IMR-90 (cell line): ENCODE results near the gene MAFG. TPM values are rescaled to one million over a fixed set of nuclear protein-coding genes. Genes with fewer than 3 reads are reported as not detected.

Experiments
- ATAC-seq: fragments of 200-7000 bp; cut with Tn5 transposase; 2 replicates; pipeline ENCODE4 v1.9.1; 2020; ENCODE audit warnings: low read depth, mild to moderate bottlenecking, moderate library complexity
- BruUV-seq: library from RNA; stranded (reverse); fragments of 400-500 nt; replicated peaks from 2 replicates; lab custom pipeline; 2021; lab: Mats Ljungman, UMichigan
- CTCF ChIA-PET: fragments of 300-600 bp; formaldehyde crosslinking; extraction: SDS; loops from one replicate; lab custom pipeline; 2021; ENCODE audit warnings: antibody characterized with exemption; lab: Yijun Ruan, JAX
- POLR2A ChIA-PET: fragments of 300-600 bp; sonication (Branson Sonifier 250); formaldehyde crosslinking; loops from one replicate; lab custom pipeline; 2022; ENCODE audit warnings: antibody characterized with exemption; ENCODE audit not compliant: unreplicated experiment; lab: Charles Lee
- DNase-seq: peaks from one replicate; pipeline ENCODE4 v3.0.0; 2013
- H2AFZ ChIP-seq: replicated peaks from 2 replicates; pipeline ENCODE3; 2013; ENCODE audit warnings: low read length, mild to moderate bottlenecking; ENCODE audit not compliant: poor library complexity
- H2AK5ac ChIP-seq: 2 replicates; pipeline ENCODE4 v1.6.1; 2013; ENCODE audit warnings: low read depth, low read length, inconsistent platforms
- H2AK9ac ChIP-seq: replicated peaks from 2 replicates; pipeline ENCODE3; 2013; ENCODE audit warnings: mild to moderate bottlenecking, low read depth, low read length, moderate library complexity; ENCODE audit not compliant: poor library complexity
- H2BK120ac ChIP-seq: 2 replicates; pipeline ENCODE4 v1.6.1; 2013; ENCODE audit warnings: low read depth, low read length, inconsistent platforms
- H2BK15ac ChIP-seq: 3 replicates; pipeline ENCODE4 v1.6.1; 2013; ENCODE audit warnings: low read depth, low read length, inconsistent platforms
- H2BK20ac ChIP-seq: 2 replicates; pipeline ENCODE4 v1.6.1; 2013; ENCODE audit warnings: low read depth, mild to moderate bottlenecking, inconsistent platforms, low read length, moderate library complexity
- H2BK5ac ChIP-seq: 2 replicates; pipeline ENCODE4 v1.6.1; 2013; ENCODE audit warnings: mild to moderate bottlenecking, low read depth, low read length, inconsistent platforms; ENCODE audit not compliant: poor library complexity, severe bottlenecking
- H3K14ac ChIP-seq: replicated peaks from 2 replicates; pipeline ENCODE4 v1.6.1; 2013; ENCODE audit warnings: low read depth, low read length, inconsistent platforms
- H3K18ac ChIP-seq: 2 replicates; pipeline ENCODE4 v1.6.1; 2013; ENCODE audit warnings: low read depth, low read length, control low read depth
- H3K23ac ChIP-seq: 2 replicates; pipeline ENCODE4 v1.6.1; 2013; ENCODE audit warnings: low read depth, low read length, inconsistent platforms
- H3K27ac ChIP-seq: 2 replicates; pipeline ENCODE4 v1.5.1; 2013; ENCODE audit warnings: mild to moderate bottlenecking, control low read depth, low read length; ENCODE audit not compliant: insufficient read depth
- H3K27me3 ChIP-seq: 2 replicates; pipeline ENCODE4 v1.6.1; 2013; ENCODE audit warnings: low read length; ENCODE audit not compliant: control insufficient read depth, insufficient read depth
- H3K36me3 ChIP-seq: 2 replicates; pipeline ENCODE4 v1.6.1; 2013; ENCODE audit warnings: low read length, mixed read lengths; ENCODE audit not compliant: control insufficient read depth, insufficient read depth
- H3K4ac ChIP-seq: 2 replicates; pipeline ENCODE4 v1.6.1; 2013; ENCODE audit warnings: low read depth, low read length, inconsistent platforms
- H3K4me1 ChIP-seq: 2 replicates; pipeline ENCODE4 v1.6.1; 2013; ENCODE audit warnings: low read length, mixed read lengths; ENCODE audit not compliant: control insufficient read depth, insufficient read depth
- H3K4me2 ChIP-seq: 2 replicates; pipeline ENCODE4 v1.6.1; 2013; ENCODE audit warnings: low read depth, mild to moderate bottlenecking, control low read depth, low read length, moderate library complexity
- H3K4me3 ChIP-seq: 2 replicates; pipeline ENCODE4 v1.5.1; 2013; ENCODE audit warnings: low read depth, mild to moderate bottlenecking, control low read depth, low read length, moderate library complexity; ENCODE audit not compliant: insufficient read depth
- H3K56ac ChIP-seq: 2 replicates; pipeline ENCODE4 v1.6.1; 2013; ENCODE audit warnings: low read length, inconsistent platforms; ENCODE audit not compliant: insufficient read depth; ENCODE audit errors: extremely low read depth
- H3K79me1 ChIP-seq, 2 experiments: 2 replicates each; pipeline ENCODE4 v1.6.1; 2013; ENCODE audit warnings: low read length in 2 of 2, inconsistent platforms in 1 of 2, low read depth in 1 of 2
- H3K9ac ChIP-seq: 2 replicates; pipeline ENCODE4 v1.6.1; 2013; ENCODE audit warnings: low read depth, low read length, control low read depth
- H3K9me1 ChIP-seq: 2 replicates; pipeline ENCODE4 v1.6.1; 2013; ENCODE audit warnings: low read length, inconsistent platforms; ENCODE audit not compliant: insufficient read depth
- H3K9me3 ChIP-seq: 2 replicates; pipeline ENCODE4 v1.6.1; 2013; ENCODE audit warnings: low read length; ENCODE audit not compliant: control insufficient read depth, insufficient read depth
- H4K20me1 ChIP-seq: 2 replicates; pipeline ENCODE4 v1.6.1; 2013; ENCODE audit warnings: low read length, inconsistent platforms; ENCODE audit not compliant: insufficient read depth
- H4K5ac ChIP-seq: 2 replicates; pipeline ENCODE4 v1.6.1; 2013; ENCODE audit warnings: mild to moderate bottlenecking, low read depth, low read length, control low read depth
- H4K8ac ChIP-seq, 2 experiments: 2 replicates each; pipeline ENCODE4 v1.6.1; 2013; ENCODE audit warnings: low read depth in 2 of 2, low read length in 2 of 2, control low read depth in 1 of 2, inconsistent platforms in 1 of 2
- H4K91ac ChIP-seq: 2 replicates; pipeline ENCODE4 v1.6.1; 2013; ENCODE audit warnings: low read depth, low read length, inconsistent platforms; ENCODE audit not compliant: insufficient read depth
- CEBPB ChIP-seq: IDR thresholded peaks from 2 replicates; pipeline ENCODE4 v1.6.1; 2012; ENCODE audit warnings: low read depth, low read length, improper control_type of control experiment
- CHD1 ChIP-seq: IDR thresholded peaks from 2 replicates; pipeline ENCODE4 v1.6.1; 2012; ENCODE audit warnings: low read depth, low read length, improper control_type of control experiment
- FOS ChIP-seq: fragments of 150-350 bp; IDR thresholded peaks from 2 replicates; pipeline ENCODE4 v1.6.1; 2016; ENCODE audit warnings: low read depth, low read length
- MAFK ChIP-seq: IDR thresholded peaks from 2 replicates; pipeline ENCODE4 v1.6.1; 2012; ENCODE audit warnings: low read depth, low read length, improper control_type of control experiment
- NFE2L2 ChIP-seq: fragments of 150-350 bp; IDR thresholded peaks from 2 replicates; pipeline ENCODE4 v1.6.1; 2016; ENCODE audit warnings: low read depth, mild to moderate bottlenecking, low read length
- POLR2A ChIP-seq: IDR thresholded peaks from 2 replicates; pipeline ENCODE4 v1.6.1; 2012; ENCODE audit warnings: mild to moderate bottlenecking, low read depth, low read length
- RCOR1 ChIP-seq: IDR thresholded peaks from 2 replicates; pipeline ENCODE4 v1.6.1; 2012; ENCODE audit warnings: mild to moderate bottlenecking, low read length, improper control_type of control experiment; ENCODE audit not compliant: insufficient replicate concordance
- RFX5 ChIP-seq: IDR thresholded peaks from 2 replicates; pipeline ENCODE4 v1.8.0; 2012; ENCODE audit warnings: low read depth, mild to moderate bottlenecking, low read length, moderate library complexity
- WGBS, 2 experiments: methylation state at CpG; one replicate each; pipeline versions ENCODE4 v1.1.5 to v1.1.7; 2013; ENCODE audit warnings: missing lambda C conversion rate in 2 of 2; ENCODE audit not compliant: insufficient read length in 1 of 2; ENCODE audit errors: extremely low coverage in 2 of 2; 5-methylcytosine and 5-hydroxymethylcytosine counted together
- dilution Hi-C: fragments of 300-500 bp; cut with HindIII; formaldehyde crosslinking; loops from one replicate; pipeline ENCODE4 v1.14.3; 2018; ENCODE audit warnings: low sequenced_read_pairs; ENCODE audit not compliant: unreplicated experiment
- in situ Hi-C: fragments of 300-500 bp; cut with MboI; formaldehyde crosslinking; loops from 3 replicates; pipeline ENCODE4 v1.14.3; 2019; ENCODE audit warnings: low sequenced_read_pairs, inconsistent platforms, mixed read lengths
- intact Hi-C: fragments of 100-400 bp; cut with micrococcal nuclease; formaldehyde crosslinking; loops from 2 replicates; pipeline ENCODE4 v1.10.0; 2022
- polyA plus RNA-seq, 3 experiments: library from polyadenylated mRNA; depleted of rRNA; stranded (reverse); fragments of >200 nt; gene quantifications; 2 replicates each; pipeline ENCODE4 v1.2.3, GENCODE V29; 2012; ENCODE audit warnings: low replicate concordance in 1 of 3
- total RNA-seq: library from RNA; depleted of rRNA; stranded (reverse); fragments of >200 nt; gene quantifications from 2 replicates; pipeline ENCODE4 v1.2.3, GENCODE V29; 2012
- TF ChIP-seq, protein P1 (sequence below): fragments of 150-350 bp; IDR thresholded peaks from 2 replicates; pipeline ENCODE4 v1.6.1; 2017; ENCODE audit warnings: mild to moderate bottlenecking, antibody characterized with exemption, low read length, low read depth
- TF ChIP-seq, protein P2 (sequence below): fragments of 150-350 bp; IDR thresholded peaks from 2 replicates; pipeline ENCODE4 v1.6.1; 2016; ENCODE audit warnings: low read depth, mild to moderate bottlenecking, low read length, moderate library complexity, borderline replicate concordance

Gene MAFG
- total and polyA plus RNA-seq, 2 of the 4 experiments (the other 2 are of a cell fraction): 6.1 to 15.4 TPM

DNA sequence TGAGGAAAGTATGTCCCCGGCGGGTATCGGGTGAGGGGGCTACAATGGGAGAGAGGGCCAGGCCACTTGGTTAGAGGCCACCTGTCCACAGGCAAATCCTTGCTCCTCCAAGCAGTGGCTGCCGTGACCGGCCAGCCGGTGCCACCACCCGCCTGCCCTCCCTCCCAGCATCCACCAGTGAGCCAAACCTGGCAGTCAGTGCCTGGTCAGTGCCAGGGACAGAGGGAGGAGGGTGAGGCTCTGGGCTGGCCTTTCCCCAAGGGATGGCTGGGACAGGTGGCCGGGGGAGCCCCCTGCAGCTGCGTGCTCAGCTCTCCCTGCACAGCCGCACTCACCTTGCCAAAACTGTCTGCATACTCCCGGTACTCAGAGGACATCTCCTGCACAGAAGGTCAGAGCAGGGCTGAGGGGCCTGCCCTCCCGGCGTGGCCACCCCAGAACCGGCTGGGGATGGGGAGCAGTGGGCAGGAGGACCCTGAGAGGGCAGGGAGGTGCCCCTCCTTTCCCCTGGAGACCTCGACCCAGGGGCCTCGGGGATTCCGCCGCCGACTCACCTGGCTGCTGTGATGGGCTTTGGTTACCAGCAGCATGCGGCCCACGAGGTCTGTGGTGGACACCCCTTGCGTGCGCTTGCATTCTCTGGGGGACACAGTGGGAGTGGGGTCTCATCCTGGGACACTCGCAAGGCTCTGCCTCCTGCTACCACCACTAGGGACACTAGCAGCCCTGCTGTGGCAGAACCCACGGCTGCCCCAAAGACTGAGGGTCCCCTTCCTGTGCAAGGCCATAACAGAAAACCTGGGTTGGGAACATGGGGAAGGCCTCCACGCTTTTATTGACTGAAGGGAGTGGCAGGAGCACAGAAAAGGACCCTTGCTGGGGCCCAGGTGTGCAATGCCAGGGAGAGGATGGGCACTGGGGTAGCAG, 20.1 kb downstream of the MAFG start:
- no peaks in the 10 kb centered on the region for H3K9me3 ChIP-seq
- H3K4me3 ChIP-seq: no peak overlapping the region
- in situ Hi-C loops (no loop called here), dilution Hi-C loops (no loop called here), intact Hi-C loops (no loop called here)
- peaks cover 5% of the 10 kb centered on the region for H3K4me1 ChIP-seq
- 0 out of 2 replicates have a peak, but pooled peaks cover 4% of the 10 kb centered on the region for H3K9me1 ChIP-seq
- H4K8ac ChIP-seq: no peak overlapping the region
- H3K27me3 ChIP-seq: no peaks in the 10 kb centered on the region
- H3K4ac ChIP-seq: no peak overlapping the region
- TF ChIP-seq CHD1 (no peak), NFE2L2 (no peak), MAFK (no peak), POLR2A (no peak), CEBPB (no peak), RFX5 (no peak), RCOR1 (no peak), FOS (no peak)
- TF ChIP-seq, protein P1, sequence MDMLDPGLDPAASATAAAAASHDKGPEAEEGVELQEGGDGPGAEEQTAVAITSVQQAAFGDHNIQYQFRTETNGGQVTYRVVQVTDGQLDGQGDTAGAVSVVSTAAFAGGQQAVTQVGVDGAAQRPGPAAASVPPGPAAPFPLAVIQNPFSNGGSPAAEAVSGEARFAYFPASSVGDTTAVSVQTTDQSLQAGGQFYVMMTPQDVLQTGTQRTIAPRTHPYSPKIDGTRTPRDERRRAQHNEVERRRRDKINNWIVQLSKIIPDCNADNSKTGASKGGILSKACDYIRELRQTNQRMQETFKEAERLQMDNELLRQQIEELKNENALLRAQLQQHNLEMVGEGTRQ: no peak
- TF ChIP-seq, protein P2, sequence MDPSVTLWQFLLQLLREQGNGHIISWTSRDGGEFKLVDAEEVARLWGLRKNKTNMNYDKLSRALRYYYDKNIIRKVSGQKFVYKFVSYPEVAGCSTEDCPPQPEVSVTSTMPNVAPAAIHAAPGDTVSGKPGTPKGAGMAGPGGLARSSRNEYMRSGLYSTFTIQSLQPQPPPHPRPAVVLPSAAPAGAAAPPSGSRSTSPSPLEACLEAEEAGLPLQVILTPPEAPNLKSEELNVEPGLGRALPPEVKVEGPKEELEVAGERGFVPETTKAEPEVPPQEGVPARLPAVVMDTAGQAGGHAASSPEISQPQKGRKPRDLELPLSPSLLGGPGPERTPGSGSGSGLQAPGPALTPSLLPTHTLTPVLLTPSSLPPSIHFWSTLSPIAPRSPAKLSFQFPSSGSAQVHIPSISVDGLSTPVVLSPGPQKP: no peak
- H3K18ac ChIP-seq: no peak overlapping the region
- no peak overlapping the region for H2AK9ac ChIP-seq
- no peak overlapping the region for H4K91ac ChIP-seq
- POLR2A ChIA-PET: no interaction called here
- no peak overlapping the region for H2AK5ac ChIP-seq
- peaks cover 0 to 15% of the 10 kb centered on the region in 2 experiments; a peak in 2 of 4 replicates for H3K79me1 ChIP-seq
- H3K27ac ChIP-seq: no peak overlapping the region
- no peak overlapping the region for H3K14ac ChIP-seq
- DNase-seq (no peak), ATAC-seq (no peak)
- H3K23ac ChIP-seq: no peak overlapping the region
- H3K4me2 ChIP-seq: no peak overlapping the region
- no peak overlapping the region for H4K5ac ChIP-seq
- BruUV-seq: no TSS peak
- H2BK5ac ChIP-seq: no peak overlapping the region
- no peak overlapping the region for H3K9ac ChIP-seq
- no peak overlapping the region for H2BK20ac ChIP-seq
- peaks cover 20% of the 10 kb centered on the region; the same call in 1 of the 2 replicates for H3K36me3 ChIP-seq
- no peak overlapping the region for H2AFZ ChIP-seq
- CTCF ChIA-PET: no interaction called here
- WGBS, 2 experiments: 97% methylated on average over 4 of the region's 26 CpGs; no CpG with 5 or more reads in 1 of the 2 experiments
- no peak overlapping the region for H2BK15ac ChIP-seq
- peaks cover 14% of the 10 kb centered on the region for H4K20me1 ChIP-seq
- no peak overlapping the region for H3K56ac ChIP-seq
- H2BK120ac ChIP-seq: no peak overlapping the region
